GM12878 (cell line): ENCODE measurements around the gene PRKCZ.

Source experiments
- BHLHE40 ChIP-seq, 2 experiments: fragments of 450-650 bp in 1 of 2; IDR thresholded peaks; 2 replicates each; pipeline ENCODE4 v1.6.1; 2011 to 2017; ENCODE audit warnings: low read depth in 2 of 2, borderline replicate concordance in 1 of 2, improper control_type of control experiment in 1 of 2, low read length in 1 of 2, mild to moderate bottlenecking in 1 of 2
- CHD2 ChIP-seq: IDR thresholded peaks from 2 replicates; pipeline ENCODE4 v1.6.1; 2011; ENCODE audit warnings: low read depth, low read length, improper control_type of control experiment, borderline replicate concordance
- EED ChIP-seq: sonication (generic); IDR thresholded peaks from 2 replicates; pipeline ENCODE4 v1.6.1; 2016; ENCODE audit warnings: antibody characterized with exemption, low read depth
- EP300 ChIP-seq, 2 experiments: fragments of 150-350 bp in 1 of 2; IDR thresholded peaks; 2 replicates each; pipeline ENCODE4 v1.6.1; 2011 to 2012; ENCODE audit warnings: low read depth in 2 of 2, low read length in 2 of 2, borderline replicate concordance in 1 of 2, improper control_type of control experiment in 1 of 2, inconsistent platforms in 1 of 2; ENCODE audit not compliant: control insufficient read depth in 1 of 2
- ZSCAN29 ChIP-seq: fragments of 450-650 bp; IDR thresholded peaks from 2 replicates; pipeline ENCODE4 v1.6.1; 2017; ENCODE audit warnings: mild to moderate bottlenecking, moderate library complexity
- TF ChIP-seq, protein P1 (sequence below): IDR thresholded peaks from 2 replicates; pipeline ENCODE4 v1.6.1; 2012; ENCODE audit warnings: low read depth, low read length, improper control_type of control experiment
- TF ChIP-seq, protein P2 (sequence below), 3 experiments: IDR thresholded peaks in 2 of 3; conservative IDR thresholded peaks in 1 of 3; 2 replicates each; pipeline ENCODE4 v1.5.1; 2011; ENCODE audit warnings: low read depth in 3 of 3, low read length in 3 of 3, mild to moderate bottlenecking in 3 of 3, control low read depth in 2 of 3, moderate library complexity in 2 of 3, inconsistent platforms in 1 of 3, mixed read lengths in 1 of 3; ENCODE audit not compliant: control insufficient read depth in 2 of 3, insufficient read depth in 1 of 3; ENCODE audit errors: extremely low read depth in 1 of 3
- TF ChIP-seq, protein P3 (sequence below): fragments of 150-350 bp; IDR thresholded peaks from 2 replicates; pipeline ENCODE4 v1.6.1; 2014; ENCODE audit warnings: mild to moderate bottlenecking, low read depth, low read length

DNA sequence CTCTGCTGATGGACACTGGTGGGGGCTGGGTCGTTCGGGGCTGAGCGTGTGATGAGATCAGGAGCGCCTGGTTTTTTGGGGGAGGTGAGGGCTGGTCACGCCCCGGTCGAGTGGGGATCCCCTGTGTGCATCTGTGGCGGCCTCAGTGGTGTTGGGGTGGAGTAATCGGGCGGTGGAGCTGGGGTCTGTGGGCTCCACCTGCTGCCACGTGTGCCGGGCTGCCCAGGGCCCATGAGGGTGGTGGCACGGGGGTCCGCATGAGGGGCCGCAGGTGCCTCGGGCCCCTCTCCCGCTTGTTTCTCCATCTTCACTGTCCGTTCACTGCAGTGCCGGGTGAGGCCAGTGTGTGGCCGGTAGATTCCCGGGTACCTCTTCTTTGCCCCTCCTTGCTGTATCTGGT lies 17.2 kb downstream of the PRKCZ start:
- TF ChIP-seq, protein P1, sequence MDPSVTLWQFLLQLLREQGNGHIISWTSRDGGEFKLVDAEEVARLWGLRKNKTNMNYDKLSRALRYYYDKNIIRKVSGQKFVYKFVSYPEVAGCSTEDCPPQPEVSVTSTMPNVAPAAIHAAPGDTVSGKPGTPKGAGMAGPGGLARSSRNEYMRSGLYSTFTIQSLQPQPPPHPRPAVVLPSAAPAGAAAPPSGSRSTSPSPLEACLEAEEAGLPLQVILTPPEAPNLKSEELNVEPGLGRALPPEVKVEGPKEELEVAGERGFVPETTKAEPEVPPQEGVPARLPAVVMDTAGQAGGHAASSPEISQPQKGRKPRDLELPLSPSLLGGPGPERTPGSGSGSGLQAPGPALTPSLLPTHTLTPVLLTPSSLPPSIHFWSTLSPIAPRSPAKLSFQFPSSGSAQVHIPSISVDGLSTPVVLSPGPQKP, result no peak
- TF ChIP-seq EED (no peak), BHLHE40 (IDR thresholded peaks at IDR 0.05; ENCODE audit: borderline replicate concordance in 1 of 2, low read depth in 2 of 2, low read length in 1 of 2) (no peak), EP300 (IDR thresholded peaks at IDR 0.05; ENCODE audit: borderline replicate concordance in 1 of 2, control insufficient read depth in 1 of 2, low read depth in 2 of 2, low read length in 2 of 2) (no peak), ZSCAN29 (no peak), CHD2 (no peak)
- TF ChIP-seq, protein P2, sequence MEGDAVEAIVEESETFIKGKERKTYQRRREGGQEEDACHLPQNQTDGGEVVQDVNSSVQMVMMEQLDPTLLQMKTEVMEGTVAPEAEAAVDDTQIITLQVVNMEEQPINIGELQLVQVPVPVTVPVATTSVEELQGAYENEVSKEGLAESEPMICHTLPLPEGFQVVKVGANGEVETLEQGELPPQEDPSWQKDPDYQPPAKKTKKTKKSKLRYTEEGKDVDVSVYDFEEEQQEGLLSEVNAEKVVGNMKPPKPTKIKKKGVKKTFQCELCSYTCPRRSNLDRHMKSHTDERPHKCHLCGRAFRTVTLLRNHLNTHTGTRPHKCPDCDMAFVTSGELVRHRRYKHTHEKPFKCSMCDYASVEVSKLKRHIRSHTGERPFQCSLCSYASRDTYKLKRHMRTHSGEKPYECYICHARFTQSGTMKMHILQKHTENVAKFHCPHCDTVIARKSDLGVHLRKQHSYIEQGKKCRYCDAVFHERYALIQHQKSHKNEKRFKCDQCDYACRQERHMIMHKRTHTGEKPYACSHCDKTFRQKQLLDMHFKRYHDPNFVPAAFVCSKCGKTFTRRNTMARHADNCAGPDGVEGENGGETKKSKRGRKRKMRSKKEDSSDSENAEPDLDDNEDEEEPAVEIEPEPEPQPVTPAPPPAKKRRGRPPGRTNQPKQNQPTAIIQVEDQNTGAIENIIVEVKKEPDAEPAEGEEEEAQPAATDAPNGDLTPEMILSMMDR (IDR thresholded peaks at IDR 0.05 in 2 of 3, conservative IDR thresholded peaks at IDR 0.05 in 1 of 3; ENCODE audit: control insufficient read depth in 2 of 3, extremely low read depth in 1 of 3, insufficient read depth in 1 of 3, low read depth in 3 of 3, low read length in 3 of 3), result no peak
- TF ChIP-seq, protein P3, sequence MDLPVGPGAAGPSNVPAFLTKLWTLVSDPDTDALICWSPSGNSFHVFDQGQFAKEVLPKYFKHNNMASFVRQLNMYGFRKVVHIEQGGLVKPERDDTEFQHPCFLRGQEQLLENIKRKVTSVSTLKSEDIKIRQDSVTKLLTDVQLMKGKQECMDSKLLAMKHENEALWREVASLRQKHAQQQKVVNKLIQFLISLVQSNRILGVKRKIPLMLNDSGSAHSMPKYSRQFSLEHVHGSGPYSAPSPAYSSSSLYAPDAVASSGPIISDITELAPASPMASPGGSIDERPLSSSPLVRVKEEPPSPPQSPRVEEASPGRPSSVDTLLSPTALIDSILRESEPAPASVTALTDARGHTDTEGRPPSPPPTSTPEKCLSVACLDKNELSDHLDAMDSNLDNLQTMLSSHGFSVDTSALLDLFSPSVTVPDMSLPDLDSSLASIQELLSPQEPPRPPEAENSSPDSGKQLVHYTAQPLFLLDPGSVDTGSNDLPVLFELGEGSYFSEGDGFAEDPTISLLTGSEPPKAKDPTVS, result no peak
